K562 (cell line): ENCODE data around the gene PDE4A. TPM values are rescaled to one million over a fixed set of nuclear protein-coding genes. Genes with fewer than 3 reads are reported as not detected.

Source experiments
- CBFA2T3 ChIP-seq: fragments of 450-650 bp; IDR thresholded peaks from 2 replicates; pipeline ENCODE4 v1.6.1; 2017
- DMBX1 ChIP-seq: fragments of 250-450 bp; sonication (Bioruptor Pico); IDR thresholded peaks from 2 replicates; pipeline ENCODE4 v1.8.0; 2022; ENCODE audit warnings: inconsistent platforms, mild to moderate bottlenecking, moderate library complexity, borderline replicate concordance
- EP300 ChIP-seq: IDR thresholded peaks from 2 replicates; pipeline ENCODE4 v1.6.1; 2012; ENCODE audit warnings: low read length, improper control_type of control experiment
- FIP1L1 ChIP-seq: fragments of 200-400 bp; formaldehyde crosslinking; IDR thresholded peaks from 2 replicates; pipeline ENCODE4 v1.6.1; 2018; ENCODE audit warnings: mild to moderate bottlenecking, low read depth, low read length; ENCODE audit not compliant: poor library complexity, severe bottlenecking
- FOXJ3 ChIP-seq: sonication (generic); formaldehyde crosslinking; IDR thresholded peaks from 2 replicates; pipeline ENCODE4 v1.4.0; 2020; ENCODE audit warnings: mild to moderate bottlenecking, missing genetic modification reagents
- HEY1 ChIP-seq: fragments of 250-450 bp; sonication (Bioruptor Pico); IDR thresholded peaks from 2 replicates; pipeline ENCODE4 v1.5.0; 2020; ENCODE audit warnings: mild to moderate bottlenecking, moderate library complexity, borderline replicate concordance
- IRF2 ChIP-seq: sonication (generic); formaldehyde crosslinking; IDR thresholded peaks from 2 replicates; pipeline ENCODE4 v1.8.1; 2022; ENCODE audit warnings: mild to moderate bottlenecking, missing genetic modification reagents
- LARP7 ChIP-seq: fragments of 450-650 bp; IDR thresholded peaks from 2 replicates; pipeline ENCODE4 v1.6.1; 2016
- NONO ChIP-seq, 2 experiments: fragments of 200-400 bp in 1 of 2; fragments of 450-650 bp in 1 of 2; formaldehyde crosslinking in 1 of 2; IDR thresholded peaks; 2 replicates each; pipeline ENCODE4 v1.6.1; 2017; ENCODE audit warnings: low read depth in 2 of 2, mild to moderate bottlenecking in 2 of 2, moderate library complexity in 2 of 2, low read length in 1 of 2
- PHF21A ChIP-seq: fragments of 450-650 bp; IDR thresholded peaks from 2 replicates; pipeline ENCODE4 v1.6.1; 2017; ENCODE audit warnings: low read depth, borderline replicate concordance
- RBBP5 ChIP-seq: fragments of 200-600 bp; sonication (generic); IDR thresholded peaks from 2 replicates; pipeline ENCODE4 v1.6.1; 2012; ENCODE audit warnings: borderline replicate concordance, mild to moderate bottlenecking, low read length, control low read depth, inconsistent platforms; ENCODE audit not compliant: insufficient read depth, poor library complexity, severe bottlenecking
- SMARCC2 ChIP-seq: fragments of 450-650 bp; IDR thresholded peaks from 2 replicates; pipeline ENCODE4 v1.6.1; 2017; ENCODE audit warnings: antibody characterized with exemption, moderate library complexity, mild to moderate bottlenecking, low read depth
- SMARCE1 ChIP-seq: fragments of 450-650 bp; IDR thresholded peaks from 2 replicates; pipeline ENCODE4 v1.7.1; 2016; ENCODE audit warnings: mild to moderate bottlenecking
- SP2 ChIP-seq: IDR thresholded peaks from 2 replicates; pipeline ENCODE4 v1.6.1; 2011; ENCODE audit warnings: mild to moderate bottlenecking, low read depth, low read length, moderate library complexity; ENCODE audit not compliant: poor library complexity, severe bottlenecking; ENCODE audit errors: extremely low read depth
- TRIM28 ChIP-seq: fragments of 450-650 bp; IDR thresholded peaks from 2 replicates; pipeline ENCODE4 v1.6.1; 2017
- ZNF282 ChIP-seq: sonication (generic); formaldehyde crosslinking; IDR thresholded peaks from 2 replicates; pipeline ENCODE4 v1.8.1; 2023; ENCODE audit warnings: missing genetic modification reagents
- ZNF589 ChIP-seq: fragments of 200-800 bp; sonication (Bioruptor generic); IDR thresholded peaks from 2 replicates; pipeline ENCODE4 v1.6.1; 2016; ENCODE audit warnings: low read depth, missing genetic modification characterization, missing compliant biosample characterization
- ZZZ3 ChIP-seq: fragments of 450-650 bp; IDR thresholded peaks from 2 replicates; pipeline ENCODE4 v1.6.1; 2016; ENCODE audit warnings: antibody characterized with exemption, mild to moderate bottlenecking, moderate library complexity
- polyA plus RNA-seq, 8 experiments: library from polyadenylated mRNA; depleted of rRNA in 4 of 8; stranded (reverse) in 5 of 8; unstranded in 3 of 8; fragments of >200 nt; fragmentation: Nextera tagmentation in 2 of 8; fragmentation: Illumina TruSeq in 1 of 8; extraction: Ambion mirVana in 2 of 8; extraction: Trizol in 1 of 8; gene quantifications; 2 replicates each; pipeline versions ENCODE4 v1.2.1 to v1.2.3, GENCODE V29; 2011 to 2014; ENCODE audit warnings: inconsistent platforms in 1 of 8, missing spikeins in 1 of 8
- total RNA-seq, 7 experiments: library from RNA; depleted of rRNA in 6 of 7; stranded (reverse); fragments of >200 nt in 6 of 7; fragmentation: Illumina TruSeq in 2 of 7; extraction: Trizol in 2 of 7; gene quantifications; 2 replicates each; pipeline versions ENCODE4 v1.2.1 to v1.2.3, GENCODE V29; 2011 to 2021; ENCODE audit warnings: low replicate concordance in 1 of 7
- TF ChIP-seq, protein P1 (sequence below): IDR thresholded peaks from 2 replicates; pipeline ENCODE4 v1.6.1; 2011; ENCODE audit not compliant: insufficient read length; ENCODE audit errors: extremely low read depth
- TF ChIP-seq, protein P2 (sequence below): fragments of 250-450 bp; sonication (Bioruptor Pico); IDR thresholded peaks from 2 replicates; pipeline ENCODE4 v1.4.0; 2020
- TF ChIP-seq, protein P3 (sequence below), 2 experiments: IDR thresholded peaks; 2 replicates each; pipeline ENCODE4 v1.6.1; 2012; ENCODE audit warnings: improper control_type of control experiment in 2 of 2, low read depth in 2 of 2, low read length in 2 of 2, borderline replicate concordance in 1 of 2
- TF ChIP-seq, protein P4 (sequence below): fragments of 250-450 bp; sonication (Bioruptor Pico); IDR thresholded peaks from 2 replicates; pipeline ENCODE4 v1.5.0; 2021; ENCODE audit warnings: mild to moderate bottlenecking, borderline replicate concordance

The PDE4A gene
- total and polyA plus RNA-seq, 9 of the 15 experiments (the other 6 are each of a cell fraction or from before 2014, with no cell fraction given), result 0.66 to 26.9 (median 4.6) TPM

DNA sequence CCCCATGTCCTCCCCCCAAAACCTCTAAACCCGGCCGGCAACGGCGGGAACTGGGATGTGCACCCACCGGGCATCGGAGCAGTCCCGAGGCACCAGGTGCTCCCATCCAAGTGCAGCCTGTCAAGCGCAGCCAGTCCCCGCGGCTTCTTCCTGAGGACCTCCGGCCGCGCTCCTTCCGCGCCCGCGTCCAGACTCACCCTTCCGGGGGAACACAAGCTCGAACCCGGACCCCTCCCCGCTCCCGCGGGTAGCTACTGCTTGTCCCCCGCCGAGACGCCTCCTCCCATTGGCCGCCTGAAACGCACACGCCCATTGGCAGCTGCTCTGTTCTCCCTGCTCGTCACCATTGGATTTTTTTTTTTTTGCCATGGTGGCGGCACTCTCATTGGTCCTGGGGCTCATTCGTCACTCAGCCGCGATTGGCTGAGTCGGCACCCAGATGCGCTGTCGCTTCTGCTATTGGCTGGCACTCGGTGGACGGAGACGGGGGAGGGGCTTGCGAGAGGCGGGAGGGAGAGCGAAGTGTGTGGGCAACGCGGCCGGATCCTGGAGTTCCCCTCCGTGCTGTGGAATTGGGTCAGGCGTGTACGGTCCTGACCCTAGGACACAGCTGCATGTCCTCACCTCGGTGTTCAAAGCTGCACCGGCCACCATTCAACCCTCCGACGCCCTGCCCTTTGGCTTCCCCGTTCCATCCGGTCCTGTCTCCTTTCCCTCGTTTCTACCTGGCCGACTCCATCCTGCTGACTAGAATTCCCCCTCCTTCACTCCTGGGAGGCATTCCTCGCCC, 39.8 kb upstream of the PDE4A start, which contains the start of gene TYK2 (continued):
- TF ChIP-seq, protein P1, sequence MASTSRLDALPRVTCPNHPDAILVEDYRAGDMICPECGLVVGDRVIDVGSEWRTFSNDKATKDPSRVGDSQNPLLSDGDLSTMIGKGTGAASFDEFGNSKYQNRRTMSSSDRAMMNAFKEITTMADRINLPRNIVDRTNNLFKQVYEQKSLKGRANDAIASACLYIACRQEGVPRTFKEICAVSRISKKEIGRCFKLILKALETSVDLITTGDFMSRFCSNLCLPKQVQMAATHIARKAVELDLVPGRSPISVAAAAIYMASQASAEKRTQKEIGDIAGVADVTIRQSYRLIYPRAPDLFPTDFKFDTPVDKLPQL, result no peak
- TF ChIP-seq SMARCE1 (peak; percentile 49; the same call in 1 of the 2 replicates), FOXJ3 (CRISPR knock-in tag) (no peak), DMBX1 (CRISPR knock-in tag) (no peak), ZNF282 (CRISPR knock-in tag) (no peak), ZNF589 (CRISPR knock-in tag) (no peak), LARP7 (peak; percentile 70; the same call in 1 of the 2 replicates), IRF2 (CRISPR knock-in tag) (no peak), PHF21A (no peak), FIP1L1 (no peak), ZZZ3 (peak; percentile 12; the same call in 1 of the 2 replicates), CBFA2T3 (no peak), TRIM28 (no peak), SP2 (peak; percentile 69), HEY1 (CRISPR knock-in tag) (no peak), EP300 (no peak), NONO (IDR thresholded peaks at IDR 0.05; ENCODE audit: low read depth in 2 of 2, low read length in 1 of 2) (no peak), SMARCC2 (no peak), RBBP5 (peak; percentile 48)
- TF ChIP-seq, protein P2, sequence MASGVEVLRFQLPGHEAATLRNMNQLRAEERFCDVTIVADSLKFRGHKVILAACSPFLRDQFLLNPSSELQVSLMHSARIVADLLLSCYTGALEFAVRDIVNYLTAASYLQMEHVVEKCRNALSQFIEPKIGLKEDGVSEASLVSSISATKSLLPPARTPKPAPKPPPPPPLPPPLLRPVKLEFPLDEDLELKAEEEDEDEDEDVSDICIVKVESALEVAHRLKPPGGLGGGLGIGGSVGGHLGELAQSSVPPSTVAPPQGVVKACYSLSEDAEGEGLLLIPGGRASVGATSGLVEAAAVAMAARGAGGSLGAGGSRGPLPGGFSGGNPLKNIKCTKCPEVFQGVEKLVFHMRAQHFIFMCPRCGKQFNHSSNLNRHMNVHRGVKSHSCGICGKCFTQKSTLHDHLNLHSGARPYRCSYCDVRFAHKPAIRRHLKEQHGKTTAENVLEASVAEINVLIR, result peak; percentile 80
- TF ChIP-seq, protein P3, sequence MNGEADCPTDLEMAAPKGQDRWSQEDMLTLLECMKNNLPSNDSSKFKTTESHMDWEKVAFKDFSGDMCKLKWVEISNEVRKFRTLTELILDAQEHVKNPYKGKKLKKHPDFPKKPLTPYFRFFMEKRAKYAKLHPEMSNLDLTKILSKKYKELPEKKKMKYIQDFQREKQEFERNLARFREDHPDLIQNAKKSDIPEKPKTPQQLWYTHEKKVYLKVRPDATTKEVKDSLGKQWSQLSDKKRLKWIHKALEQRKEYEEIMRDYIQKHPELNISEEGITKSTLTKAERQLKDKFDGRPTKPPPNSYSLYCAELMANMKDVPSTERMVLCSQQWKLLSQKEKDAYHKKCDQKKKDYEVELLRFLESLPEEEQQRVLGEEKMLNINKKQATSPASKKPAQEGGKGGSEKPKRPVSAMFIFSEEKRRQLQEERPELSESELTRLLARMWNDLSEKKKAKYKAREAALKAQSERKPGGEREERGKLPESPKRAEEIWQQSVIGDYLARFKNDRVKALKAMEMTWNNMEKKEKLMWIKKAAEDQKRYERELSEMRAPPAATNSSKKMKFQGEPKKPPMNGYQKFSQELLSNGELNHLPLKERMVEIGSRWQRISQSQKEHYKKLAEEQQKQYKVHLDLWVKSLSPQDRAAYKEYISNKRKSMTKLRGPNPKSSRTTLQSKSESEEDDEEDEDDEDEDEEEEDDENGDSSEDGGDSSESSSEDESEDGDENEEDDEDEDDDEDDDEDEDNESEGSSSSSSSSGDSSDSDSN (IDR thresholded peaks at IDR 0.05; ENCODE audit: borderline replicate concordance in 1 of 2, low read depth in 2 of 2, low read length in 2 of 2), result peak; percentile 65 to 84; a peak in 3 of 4 replicates
- TF ChIP-seq, protein P4, sequence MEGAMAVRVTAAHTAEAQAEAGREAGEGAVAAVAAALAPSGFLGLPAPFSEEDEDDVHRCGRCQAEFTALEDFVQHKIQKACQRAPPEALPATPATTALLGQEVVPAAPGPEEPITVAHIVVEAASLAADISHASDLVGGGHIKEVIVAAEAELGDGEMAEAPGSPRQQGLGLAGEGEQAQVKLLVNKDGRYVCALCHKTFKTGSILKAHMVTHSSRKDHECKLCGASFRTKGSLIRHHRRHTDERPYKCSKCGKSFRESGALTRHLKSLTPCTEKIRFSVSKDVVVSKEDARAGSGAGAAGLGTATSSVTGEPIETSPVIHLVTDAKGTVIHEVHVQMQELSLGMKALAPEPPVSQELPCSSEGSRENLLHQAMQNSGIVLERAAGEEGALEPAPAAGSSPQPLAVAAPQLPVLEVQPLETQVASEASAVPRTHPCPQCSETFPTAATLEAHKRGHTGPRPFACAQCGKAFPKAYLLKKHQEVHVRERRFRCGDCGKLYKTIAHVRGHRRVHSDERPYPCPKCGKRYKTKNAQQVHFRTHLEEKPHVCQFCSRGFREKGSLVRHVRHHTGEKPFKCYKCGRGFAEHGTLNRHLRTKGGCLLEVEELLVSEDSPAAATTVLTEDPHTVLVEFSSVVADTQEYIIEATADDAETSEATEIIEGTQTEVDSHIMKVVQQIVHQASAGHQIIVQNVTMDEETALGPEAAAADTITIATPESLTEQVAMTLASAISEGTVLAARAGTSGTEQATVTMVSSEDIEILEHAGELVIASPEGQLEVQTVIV, result no peak
